Lung (tissue), 12 donors: ENCODE data around the gene LPCAT2. TPM values are rescaled to one million over a fixed set of nuclear protein-coding genes. Genes with fewer than 3 reads are reported as not detected.
A peak's percentile ranks its signal among the peaks of the same experiment; 100 is the strongest.

Experiments used
- ATAC-seq: fragments of 200-7000 bp; cut with Tn5 transposase; one replicate; pipeline ENCODE4 v1.9.1; 2020; ENCODE audit warnings: moderate number of reproducible peaks; ENCODE audit not compliant: insufficient read depth, low FRiP score
- DNase-seq, 3 donors: peaks; one replicate each; pipeline ENCODE4 v3.0.0-alpha.2; 2013 to 2017
- H3K27ac ChIP-seq, 2 donors: one replicate each; pipeline ENCODE4 v1.5.1; 2013; ENCODE audit warnings: mild to moderate bottlenecking in 2 of 2, moderate library complexity in 2 of 2, control low read depth in 1 of 2, inconsistent platforms in 1 of 2, low read depth in 1 of 2, low read length in 1 of 2
- H3K27me3 ChIP-seq, 3 donors: one replicate each; pipeline ENCODE4 v1.5.1; 2013; ENCODE audit warnings: low read length in 2 of 3; ENCODE audit not compliant: control insufficient read depth in 3 of 3, insufficient read depth in 3 of 3
- H3K36me3 ChIP-seq, 4 donors: one replicate each; pipeline ENCODE4 v1.5.1; 2013; ENCODE audit warnings: low read length in 4 of 4, mild to moderate bottlenecking in 1 of 4, moderate library complexity in 1 of 4; ENCODE audit not compliant: control insufficient read depth in 4 of 4, insufficient read depth in 4 of 4
- H3K4me1 ChIP-seq, 5 donors: one replicate each; pipeline ENCODE4 v1.5.1; 2013; ENCODE audit warnings: low read length in 5 of 5, mild to moderate bottlenecking in 2 of 5, moderate library complexity in 1 of 5; ENCODE audit not compliant: control insufficient read depth in 5 of 5, insufficient read depth in 5 of 5
- H3K4me3 ChIP-seq: one replicate; pipeline ENCODE4 v1.5.1; 2013; ENCODE audit warnings: mild to moderate bottlenecking, control low read depth, moderate library complexity
- H3K9ac ChIP-seq, 2 donors: one replicate each; pipeline ENCODE4 v1.5.1; 2013; ENCODE audit warnings: low read length in 2 of 2, control low read depth in 1 of 2; ENCODE audit not compliant: insufficient read depth in 1 of 2
- H3K9me3 ChIP-seq, 4 donors: one replicate each; pipeline ENCODE4 v1.5.1; 2013; ENCODE audit warnings: low read length in 3 of 4, mild to moderate bottlenecking in 1 of 4, moderate library complexity in 1 of 4; ENCODE audit not compliant: control insufficient read depth in 4 of 4, insufficient read depth in 3 of 4
- CTCF ChIP-seq: IDR thresholded peaks from 2 replicates; pipeline ENCODE4 v1.5.1; 2012; ENCODE audit warnings: mild to moderate bottlenecking; ENCODE audit errors: control extremely low read depth, extremely low read depth
- WGBS, 2 donors: extraction: QIAGEN DNeasy Blood & Tissue Kit; methylation state at CpG; one replicate each; pipeline ENCODE4 v1.1.7; 2013; 5-methylcytosine and 5-hydroxymethylcytosine counted together
- polyA plus RNA-seq, 2 donors: library from polyadenylated mRNA; stranded (reverse); fragments of 200-250 nt; gene quantifications; one replicate each; pipeline ENCODE4 v1.2.1, GENCODE V29; 2013
- total RNA-seq, 2 donors: library from RNA; depleted of rRNA in 1 of 2; stranded (reverse); fragments of >200 nt in 1 of 2; gene quantifications; one replicate each; pipeline ENCODE4 v1.2.1, GENCODE V29; 2014 to 2021
- donor health status: control.
- donor health status: control.
- donor health status: Bipolar disorder and iron deficiency.
- donor health status: healthy.
- donor health status: DM: yes; HTN: yes; CAD: no.

LPCAT2 gene
- total and polyA plus RNA-seq, 4 donors = 9.5 to 25.3 (median 19.4) TPM

- H3K4me1 ChIP-seq = peaks cover 0 to 71% (median 45%) of the 10 kb centered on the region in 5 donors
- H3K27ac ChIP-seq = peak overlapping the region in 1 of 2 donors; percentile 70
- no peak overlapping the region for H3K4me3 ChIP-seq
- WGBS, 2 donors = 43 to 54% methylated on average over 10 of the region's 10 CpGs
- peak overlapping the region in 1 of 2 donors; percentile 26 for H3K9ac ChIP-seq
- no peak for TF ChIP-seq CTCF
- DNase-seq = peak; percentile 53 to 60 (median 55)
- no peaks in the 10 kb centered on the region for H3K9me3 ChIP-seq
- H3K27me3 ChIP-seq = no peaks in the 10 kb centered on the region
- ATAC-seq = no peak
- H3K36me3 ChIP-seq = peaks cover 0 to 70% (median 24%) of the 10 kb centered on the region in 4 donors
Observed at GRCh38 chr16:55499951-55500529, 8.8 kb upstream of the LPCAT2 start.

GRCh38 chr16:55500530-55501011 is 8.3 kb upstream of the LPCAT2 start:
- peaks cover 0 to 65% (median 40%) of the 10 kb centered on the region in 5 donors for H3K4me1 ChIP-seq

GRCh38 chr16:55501549-55502322 is 7.1 kb upstream of the LPCAT2 start:
- H3K36me3 ChIP-seq = peaks cover 0 to 72% (median 25%) of the 10 kb centered on the region in 4 donors
- no peak overlapping the region for H3K27ac ChIP-seq
- peaks cover 0 to 59% (median 34%) of the 10 kb centered on the region in 5 donors for H3K4me1 ChIP-seq
- 82 to 87% methylated on average over 9 of the region's 9 CpGs for WGBS, 2 donors
- H3K4me3 ChIP-seq = no peak overlapping the region
- no peak for TF ChIP-seq CTCF
- no peaks in the 10 kb centered on the region for H3K27me3 ChIP-seq
- H3K9ac ChIP-seq = no peak overlapping the region
- H3K9me3 ChIP-seq = no peaks in the 10 kb centered on the region
- DNase-seq = peak in 2 of 3 donors; percentile 32 to 36
- ATAC-seq = no peak

More at GRCh38 chr16:55500530-55501011, 8.3 kb upstream of the LPCAT2 start:
- Histone ChIP-seq H3K9me3 (no peaks in the 10 kb centered on the region), H3K27ac (peak overlapping the region in 1 of 2 donors; percentile 70), H3K36me3 (peaks cover 0 to 71% (median 25%) of the 10 kb centered on the region in 4 donors), H3K9ac (no peak overlapping the region), H3K27me3 (no peaks in the 10 kb centered on the region), H3K4me3 (no peak overlapping the region)
- DNase-seq (peak; percentile 89 to 95 (median 95)), ATAC-seq (peak; percentile 34)
- 25 to 33% methylated on average over 3 of the region's 3 CpGs for WGBS, 2 donors
- TF ChIP-seq CTCF = no peak
